GM21737 (cell line): ENCODE data around the gene PRKD2.
"Not testable (repeated sequence)": the region's sequence is repeated elsewhere in the genome, so short reads cannot be mapped to it uniquely, and the experiment has no call there.

ENCODE experiments used
- ATAC-seq: cut with Tn5 transposase; IDR thresholded peaks from one replicate; pipeline ENCODE4 v1.9.1; 2021; ENCODE audit warnings: mild to moderate bottlenecking, moderate library complexity; ENCODE audit not compliant: unreplicated experiment

The PRKD2 gene

GRCh38 chr19:46712768-46713338 is 4.1 kb downstream of the PRKD2 start:
- ATAC-seq = not testable (repeated sequence)

- ATAC-seq = no peak
These were observed 6.2 kb downstream of the PRKD2 start for GRCh38 chr19:46710687-46711086.

GRCh38 chr19:46704379-46705076 is 12.4 kb downstream of the PRKD2 start:
- ATAC-seq = no peak

- no peak for ATAC-seq
These were observed 16.2 kb downstream of the PRKD2 start for GRCh38 chr19:46700704-46701103.

DNA sequence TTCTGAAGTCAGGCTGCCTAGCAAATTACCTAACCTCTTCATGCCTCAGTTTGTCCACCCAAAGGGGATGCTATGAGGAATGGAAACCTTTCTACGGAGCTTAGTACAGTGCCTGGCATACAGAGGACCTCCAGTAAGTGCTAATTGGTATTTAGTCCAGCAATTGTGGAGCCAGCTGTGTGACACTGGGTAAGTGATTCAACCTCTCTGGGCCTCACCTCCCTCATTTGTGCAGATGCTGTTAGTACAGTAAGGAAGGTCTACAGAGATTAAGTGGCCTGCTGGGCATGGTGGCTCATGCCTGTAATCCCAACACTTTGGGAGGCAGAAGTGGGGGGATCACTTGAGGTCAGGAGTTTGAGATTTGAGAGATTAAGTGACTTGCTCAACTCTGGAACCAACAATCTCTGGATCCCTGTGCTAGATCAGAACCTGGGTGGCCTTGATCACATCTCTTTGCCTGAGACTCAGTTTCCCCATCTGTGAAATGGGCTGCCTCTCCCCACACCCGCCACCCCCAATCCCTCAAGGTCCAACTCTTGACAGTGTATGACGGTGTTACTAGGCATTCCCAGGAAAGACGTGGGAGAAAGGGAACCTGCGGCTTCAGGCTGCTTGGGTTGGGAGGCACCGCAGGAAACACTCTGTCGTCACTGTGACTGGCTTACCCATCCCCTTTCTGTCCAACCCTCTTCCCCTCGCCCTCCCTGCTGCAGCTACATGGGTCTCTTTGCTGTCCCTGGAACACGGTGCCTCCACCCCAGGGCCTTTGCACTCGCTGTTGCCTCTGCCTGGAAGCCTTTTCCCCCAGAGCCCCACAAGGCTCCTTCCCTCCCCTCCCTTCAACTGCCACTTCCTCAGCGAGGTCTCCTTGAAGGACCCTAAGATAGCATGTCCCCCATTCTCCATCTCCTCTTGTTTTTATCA is 18.3 kb downstream of the PRKD2 start:
- no peak for ATAC-seq

GRCh38 chr19:46697204-46697960 is 19.5 kb downstream of the PRKD2 start:
- ATAC-seq = no peak

DNA sequence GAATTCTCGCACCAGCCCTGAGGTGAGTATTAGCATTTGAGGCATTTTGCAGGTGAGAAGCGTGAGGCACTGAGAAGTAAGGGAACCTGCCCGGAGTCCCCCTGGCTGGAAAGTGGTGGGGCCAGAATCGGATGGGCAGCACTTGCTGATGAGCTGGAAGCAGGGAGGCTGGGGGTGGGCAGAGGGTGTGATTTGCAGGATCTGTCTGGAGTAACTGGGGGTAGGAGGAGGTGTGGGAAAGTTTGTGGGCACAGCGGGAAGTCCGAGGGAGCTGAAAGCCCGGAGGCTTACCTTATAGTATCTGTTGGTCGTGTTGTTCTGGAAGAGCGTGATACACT is 20.1 kb downstream of the PRKD2 start:
- ATAC-seq = no peak

- no peak for ATAC-seq
These were observed 20.9 kb downstream of the PRKD2 start for GRCh38 chr19:46696052-46696451.

DNA sequence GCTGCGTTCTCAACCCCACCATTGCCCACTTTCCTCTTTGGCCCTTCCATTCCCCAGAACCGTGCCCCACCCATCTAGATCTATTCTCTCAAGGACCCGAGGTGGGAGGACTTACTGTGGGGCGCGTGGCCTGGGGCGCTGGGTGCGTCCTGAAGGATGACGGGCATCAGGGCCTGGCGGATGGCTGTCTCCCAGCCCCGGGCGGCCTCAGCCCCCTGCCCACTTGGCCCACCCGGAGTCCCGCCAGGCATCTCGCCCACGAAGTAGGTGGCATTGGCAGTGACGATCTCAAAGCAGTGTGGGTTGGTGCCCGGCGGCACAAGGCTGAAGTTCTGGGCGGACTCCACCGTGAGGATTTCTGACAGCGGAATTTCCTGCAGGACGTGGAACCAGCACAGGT is 23.2 kb downstream of the PRKD2 start:
- no peak for ATAC-seq

- no peak for ATAC-seq
These were observed 23.8 kb downstream of the PRKD2 start for GRCh38 chr19:46692918-46693722.

- no peak for ATAC-seq
These were observed 25.0 kb downstream of the PRKD2 start for GRCh38 chr19:46691948-46692347.

DNA sequence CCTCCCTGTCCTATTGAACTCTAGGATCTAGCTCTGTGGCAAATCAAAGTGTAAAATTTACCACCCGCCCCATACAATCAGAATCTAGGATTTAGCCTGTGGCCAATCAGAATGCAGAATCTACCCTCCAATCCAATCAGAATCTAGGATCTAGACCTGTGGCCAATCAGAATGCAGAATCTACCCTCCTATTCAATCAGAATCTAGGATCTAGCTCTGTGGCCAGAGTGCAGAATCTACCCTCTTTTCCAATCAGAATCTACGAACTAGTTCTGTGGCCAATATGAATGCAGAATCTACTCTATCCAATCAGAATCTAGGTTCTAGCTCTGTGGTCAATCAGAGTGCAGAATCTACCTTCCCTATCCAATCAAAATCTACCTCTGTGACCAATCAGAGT is 25.8 kb downstream of the PRKD2 start:
- no peak for ATAC-seq

DNA sequence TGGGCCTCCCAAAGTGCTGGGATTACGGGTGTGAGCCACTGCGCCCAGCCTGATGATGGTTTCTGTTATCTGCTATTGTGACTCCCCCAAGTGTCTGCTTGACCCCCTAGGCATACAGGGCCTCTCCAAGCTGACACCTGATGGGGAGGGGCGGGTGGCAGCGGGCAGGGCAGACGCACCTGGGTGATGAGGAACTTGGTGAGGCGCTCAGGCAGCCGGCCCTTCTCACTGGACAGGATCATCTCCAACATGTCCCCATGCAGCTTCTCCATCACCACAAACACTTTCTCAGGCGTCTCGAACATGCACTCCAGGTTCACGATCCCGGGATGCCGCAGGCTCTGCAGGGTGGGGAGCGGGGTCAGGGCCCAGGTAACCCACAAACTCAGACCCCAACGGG is 27.6 kb downstream of the PRKD2 start:
- ATAC-seq = no peak

DNA sequence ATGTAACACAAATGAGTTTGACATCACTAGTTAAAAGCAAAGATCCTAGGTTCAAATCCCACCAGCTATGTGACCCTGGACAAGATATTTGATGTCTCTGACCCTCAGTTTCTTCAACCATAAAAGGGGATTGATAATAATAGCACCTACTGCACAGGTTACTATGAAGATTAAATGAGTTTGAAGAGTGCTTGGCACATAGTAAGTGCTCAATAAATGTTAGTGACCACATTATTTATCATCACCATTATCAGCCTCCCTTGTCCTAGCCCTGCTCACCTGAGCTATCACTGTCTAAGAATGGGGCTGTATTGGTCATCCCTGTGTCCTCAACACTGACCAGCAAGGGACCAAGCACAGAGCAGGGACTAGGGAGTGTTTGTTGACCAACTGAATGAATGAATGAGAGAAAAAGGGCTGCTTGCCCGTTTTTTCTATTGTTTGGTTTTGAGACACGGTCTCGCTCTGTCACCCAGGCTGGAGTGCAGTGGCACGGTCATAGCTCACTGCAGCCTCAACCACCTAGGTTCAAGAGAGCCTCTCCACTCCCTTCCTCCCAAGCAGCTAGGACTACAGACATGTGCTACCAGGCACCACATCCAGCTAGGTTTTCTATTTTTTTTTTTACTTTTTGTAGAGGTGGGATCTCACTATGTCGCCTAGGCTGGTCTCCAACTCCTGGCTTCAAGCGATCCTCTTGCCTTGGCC is 29.3 kb downstream of the PRKD2 start:
- no peak for ATAC-seq

DNA sequence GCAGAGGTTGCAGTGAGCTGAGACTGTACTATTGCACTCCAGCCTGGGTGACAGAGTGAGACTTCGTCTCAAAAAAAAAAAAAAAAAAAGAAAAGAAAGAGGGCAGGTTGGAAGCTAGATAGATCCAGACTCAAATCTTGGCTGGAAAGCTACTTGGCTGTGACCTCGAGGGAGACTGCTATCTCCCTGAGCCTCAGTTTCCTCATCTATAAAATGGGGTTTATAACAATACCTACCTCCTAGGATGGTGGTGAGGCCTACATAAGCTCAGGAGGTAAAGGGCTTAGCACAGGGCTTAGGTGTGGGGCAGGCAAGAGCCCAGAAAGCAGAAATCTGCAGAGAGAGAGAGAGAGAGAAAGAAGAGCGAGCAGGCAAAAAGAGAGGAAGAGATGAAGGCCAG is 31.7 kb downstream of the PRKD2 start:
- ATAC-seq = no peak

GRCh38 chr19:46678110-46678732 is 38.7 kb downstream of the PRKD2 start:
- no peak for ATAC-seq

DNA sequence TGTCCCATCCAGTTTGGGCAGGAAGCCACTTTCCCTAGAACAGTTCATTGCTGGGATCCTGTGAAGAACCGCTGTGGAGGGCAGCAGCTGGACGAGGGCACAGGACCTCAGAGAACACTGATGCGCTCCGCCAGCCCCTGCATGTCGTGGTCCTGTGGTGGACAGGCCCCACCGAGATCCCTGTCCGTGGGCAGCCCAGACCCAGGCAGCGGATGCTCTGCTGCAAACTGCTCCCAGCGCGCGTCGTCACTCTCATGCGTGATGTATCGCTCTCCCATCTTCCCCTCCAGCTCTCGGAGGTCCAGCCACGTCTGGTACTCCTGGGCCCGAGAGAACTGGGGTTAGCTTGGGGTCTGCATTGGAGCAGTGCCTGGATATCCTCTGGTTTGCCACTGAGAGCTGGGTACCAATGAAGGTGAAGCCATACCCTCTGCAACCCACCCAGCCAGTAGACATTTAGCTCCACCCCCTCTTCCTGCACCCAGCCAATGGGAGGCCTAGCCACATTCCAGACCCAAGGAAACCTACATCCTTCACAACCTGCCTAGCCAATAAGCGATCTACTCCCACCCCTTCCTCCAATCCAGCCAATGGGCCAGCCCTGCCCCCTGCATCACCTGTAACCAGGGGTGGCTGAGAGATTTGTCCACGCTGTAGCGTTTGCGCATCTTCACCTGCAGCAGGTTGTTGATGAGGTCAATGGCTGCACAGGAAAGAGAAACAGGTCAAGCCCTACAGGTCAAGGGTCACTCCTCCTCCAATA is 42.3 kb downstream of the PRKD2 start:
- ATAC-seq = no peak

DNA sequence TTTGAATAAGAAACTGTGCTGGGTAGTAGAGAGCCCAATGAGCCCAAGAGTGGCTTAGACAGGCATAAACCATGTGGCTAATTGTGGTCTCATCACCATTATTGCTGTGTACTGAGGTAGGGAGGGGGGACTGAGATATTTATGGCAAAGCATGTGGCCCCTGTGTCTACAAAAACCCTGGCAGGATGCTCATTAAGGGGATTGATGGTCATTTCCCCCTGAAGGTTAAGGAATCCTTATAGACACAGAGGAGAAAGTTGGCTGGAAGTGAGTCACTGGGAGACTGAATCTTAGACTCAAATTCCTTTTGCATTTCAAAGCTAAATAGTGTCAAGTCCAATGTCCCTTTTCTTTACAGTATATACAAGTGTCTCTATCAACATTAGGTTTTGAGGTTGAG is 46.1 kb downstream of the PRKD2 start:
- ATAC-seq = no peak

DNA sequence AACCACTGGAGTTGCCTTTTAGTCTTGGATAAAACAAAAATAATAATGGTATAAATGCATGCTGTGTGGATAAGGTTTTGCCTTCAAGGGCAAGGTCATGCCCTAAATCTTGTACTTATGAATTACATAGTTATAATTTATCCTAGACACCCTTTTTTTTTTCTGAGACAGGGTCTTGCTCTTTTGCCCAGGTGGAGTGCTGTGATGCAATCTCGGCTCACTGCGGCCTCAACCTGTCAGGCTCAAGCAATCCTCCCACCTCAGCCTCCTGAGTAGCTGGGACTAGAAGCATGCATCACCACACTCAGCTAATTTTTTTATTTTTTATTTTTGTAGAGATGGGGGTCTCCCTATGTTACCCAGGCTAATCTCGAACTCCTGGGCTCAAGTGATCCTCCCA is 48.3 kb downstream of the PRKD2 start:
- no peak for ATAC-seq
